ENCODE data around the gene SPRY2.
A peak's percentile ranks its signal among the peaks of the same experiment; 100 is the strongest.

The SPRY2 gene

GRCh38 chr13:80339912-80340650, 845 bp downstream of the SPRY2 start:
- DNase-seq (ENCODE audit: low read depth), result peak; percentile 42
- TF ChIP-seq CTCF (IDR thresholded peaks at IDR 0.05; ENCODE audit: low read length, missing control alignments), result no peak
- H3K4me3 ChIP-seq (replicated peaks; ENCODE audit: low read depth, low read length), result peak overlapping the region; percentile 66

GRCh38 chr13:80339563-80339911, 1.4 kb downstream of the SPRY2 start:
- H3K4me3 ChIP-seq (replicated peaks; ENCODE audit: low read depth, low read length), result peak overlapping the region; percentile 66
- TF ChIP-seq CTCF (IDR thresholded peaks at IDR 0.05; ENCODE audit: low read length, missing control alignments), result no peak
- DNase-seq (ENCODE audit: low read depth), result peak; percentile 50

- H3K4me3 ChIP-seq (replicated peaks; ENCODE audit: low read depth, low read length), result peak overlapping the region; percentile 66
- DNase-seq (ENCODE audit: low read depth), result peak; percentile 87
- peak; percentile 33 for TF ChIP-seq CTCF (IDR thresholded peaks at IDR 0.05; ENCODE audit: low read length, missing control alignments)
Observed at GRCh38 chr13:80338781-80339562, 2.0 kb downstream of the SPRY2 start.

GRCh38 chr13:80337288-80338081, 3.4 kb downstream of the SPRY2 start:
- no peak for TF ChIP-seq CTCF (IDR thresholded peaks at IDR 0.05; ENCODE audit: low read length, missing control alignments)
- peak overlapping the region; percentile 66 for H3K4me3 ChIP-seq (replicated peaks; ENCODE audit: low read depth, low read length)
- DNase-seq (ENCODE audit: low read depth), result peak; percentile 44

GRCh38 chr13:80336776-80337287, 4.1 kb downstream of the SPRY2 start:
- no peak for TF ChIP-seq CTCF (IDR thresholded peaks at IDR 0.05; ENCODE audit: low read length, missing control alignments)
- DNase-seq (ENCODE audit: low read depth), result no peak
- peak overlapping the region; percentile 66 for H3K4me3 ChIP-seq (replicated peaks; ENCODE audit: low read depth, low read length)

GRCh38 chr13:80336370-80336769, 4.6 kb downstream of the SPRY2 start:
- no peak for TF ChIP-seq CTCF (IDR thresholded peaks at IDR 0.05; ENCODE audit: low read length, missing control alignments)

More at GRCh38 chr13:80336370-80336769, 4.6 kb downstream of the SPRY2 start:
- peak; percentile 53 for DNase-seq (ENCODE audit: low read depth)
- peak overlapping the region; percentile 66 for H3K4me3 ChIP-seq (replicated peaks; ENCODE audit: low read depth, low read length)

Measured in fibroblast of pulmonary artery (primary cell).